NCI-H345 (cell line): ENCODE data around the gene TENM4.
"Not testable (repeated sequence)": the region's sequence is repeated elsewhere in the genome, so short reads cannot be mapped to it uniquely, and the experiment has no call there.

Experiments used
- DNase-seq: peaks from one replicate; lab custom pipeline; 2025; lab: John Stamatoyannopoulos, UW

The TENM4 gene

DNA sequence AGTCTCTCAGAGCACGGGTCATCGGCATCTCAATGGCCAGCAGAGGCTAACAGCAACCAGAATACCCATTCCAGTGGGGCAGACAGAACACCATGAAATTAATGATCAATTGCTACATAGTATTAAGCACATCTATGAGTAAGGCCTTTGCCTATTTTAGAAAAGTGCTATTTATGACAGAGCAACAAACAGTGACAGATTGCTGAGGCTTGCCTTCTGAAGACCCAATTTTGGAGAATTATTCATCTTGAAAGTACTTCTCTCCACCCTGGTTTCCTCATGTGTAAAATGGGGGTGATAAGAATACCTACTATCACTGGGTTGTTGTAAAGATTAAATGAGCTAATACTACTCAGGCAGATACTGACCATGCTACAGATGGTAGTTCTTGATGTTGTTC lies 232.7 kb downstream of the TENM4 start:
- DNase-seq = no peak

- DNase-seq = no peak
Observed at GRCh38 chr11:79206951-79207350, 233.9 kb downstream of the TENM4 start.

DNA sequence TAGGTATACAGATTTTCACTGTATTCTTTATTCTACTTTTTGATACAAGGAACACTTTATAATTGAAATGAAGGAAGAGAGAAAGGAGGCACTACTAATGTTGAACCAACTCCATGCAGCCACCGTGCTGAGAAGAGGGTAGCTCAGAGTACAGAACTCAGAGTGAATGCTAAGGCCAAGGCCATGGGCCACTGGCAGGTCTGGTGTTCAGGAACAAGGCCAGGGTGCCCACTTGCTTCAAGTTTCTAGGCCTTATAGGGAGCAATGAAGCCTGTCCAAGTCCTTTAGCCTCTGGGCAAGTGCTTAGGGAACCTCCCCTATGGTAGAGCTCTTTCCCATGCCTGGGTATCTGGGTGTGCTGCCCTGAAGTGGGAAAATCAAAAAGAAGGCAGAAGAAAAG lies 235.0 kb downstream of the TENM4 start:
- DNase-seq = no peak

DNA sequence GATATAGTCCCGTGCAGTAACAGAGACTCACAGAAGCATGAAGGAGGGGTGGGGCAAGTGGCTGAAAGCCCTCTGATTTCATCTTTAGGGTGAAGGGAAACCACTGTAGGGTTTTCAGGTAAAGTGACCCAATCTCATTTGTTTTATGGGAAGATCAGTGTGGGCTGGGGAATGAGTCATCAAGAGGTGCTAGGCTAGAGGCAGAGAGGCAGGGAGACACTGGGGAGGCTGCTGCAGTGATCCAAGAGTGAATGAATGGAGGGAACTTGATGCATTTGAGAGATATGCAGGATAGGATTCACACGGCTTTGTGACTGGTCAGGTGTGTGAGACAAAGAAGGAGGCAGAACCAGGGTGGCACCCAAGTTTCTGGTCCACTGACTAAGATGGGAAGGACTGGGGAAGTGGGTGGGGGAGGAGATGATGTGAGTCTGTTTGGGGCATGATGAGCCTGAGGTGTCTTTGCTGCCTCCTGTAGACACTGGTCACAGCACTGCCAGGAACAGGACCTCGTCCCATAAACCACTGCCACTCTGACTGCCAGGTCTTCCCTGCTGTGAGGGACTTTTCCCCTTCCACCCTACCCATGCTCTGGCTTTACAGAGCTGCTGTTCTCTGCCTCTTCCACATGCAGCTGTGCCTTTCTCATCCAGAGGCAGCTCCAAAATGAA lies 239.0 kb downstream of the TENM4 start:
- DNase-seq = no peak

DNA sequence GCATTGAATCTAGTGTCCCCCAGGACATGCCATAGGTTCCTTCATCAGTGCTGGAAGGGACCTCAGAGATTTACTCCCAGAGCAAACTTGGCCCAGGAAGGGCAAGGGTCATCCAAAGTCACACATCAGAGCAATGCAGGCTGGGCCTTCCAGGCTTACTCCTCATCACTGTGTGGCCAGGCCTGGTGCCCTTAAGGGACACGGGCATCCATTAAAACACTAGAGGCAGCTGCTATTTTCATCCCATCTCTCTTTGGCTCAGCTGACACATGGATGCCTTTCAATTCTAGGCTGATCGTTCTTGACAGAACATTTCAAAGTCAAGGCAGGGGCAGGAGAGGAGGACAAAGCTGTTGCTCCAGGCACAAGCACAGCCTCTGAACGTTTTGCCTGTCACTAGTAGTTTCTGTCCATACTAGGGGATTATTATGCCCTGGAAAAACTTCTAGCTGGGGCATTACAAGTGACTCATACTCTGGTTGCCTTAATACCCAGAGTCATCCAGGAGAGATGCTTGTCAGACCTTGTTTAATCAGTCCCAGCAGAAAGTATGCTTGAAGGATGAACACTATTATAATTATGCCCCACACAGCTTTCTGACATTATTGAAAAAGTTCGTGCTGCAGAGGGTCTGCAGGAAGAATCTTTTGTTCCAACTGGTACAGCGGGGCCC lies 240.3 kb downstream of the TENM4 start:
- DNase-seq = no peak

- DNase-seq = no peak
Observed at GRCh38 chr11:79199729-79200354, 241.0 kb downstream of the TENM4 start.

DNA sequence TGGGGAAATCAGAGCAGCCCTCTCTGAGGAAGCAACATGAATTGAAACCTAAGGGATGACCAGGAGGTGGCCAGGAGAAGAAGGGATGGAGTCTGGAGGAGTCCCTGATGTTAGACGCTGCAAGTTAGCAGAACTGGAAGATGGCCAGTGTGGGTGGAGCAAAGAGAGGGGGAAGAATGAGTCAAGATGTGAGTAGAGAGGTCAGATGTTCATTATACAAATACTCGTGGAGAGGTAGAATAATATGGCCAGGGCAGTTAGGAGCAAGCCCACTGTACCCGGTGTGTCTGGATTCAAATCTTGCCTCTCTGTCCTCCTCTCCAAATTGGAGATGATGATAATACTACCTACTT lies 242.0 kb downstream of the TENM4 start:
- no peak for DNase-seq

DNA sequence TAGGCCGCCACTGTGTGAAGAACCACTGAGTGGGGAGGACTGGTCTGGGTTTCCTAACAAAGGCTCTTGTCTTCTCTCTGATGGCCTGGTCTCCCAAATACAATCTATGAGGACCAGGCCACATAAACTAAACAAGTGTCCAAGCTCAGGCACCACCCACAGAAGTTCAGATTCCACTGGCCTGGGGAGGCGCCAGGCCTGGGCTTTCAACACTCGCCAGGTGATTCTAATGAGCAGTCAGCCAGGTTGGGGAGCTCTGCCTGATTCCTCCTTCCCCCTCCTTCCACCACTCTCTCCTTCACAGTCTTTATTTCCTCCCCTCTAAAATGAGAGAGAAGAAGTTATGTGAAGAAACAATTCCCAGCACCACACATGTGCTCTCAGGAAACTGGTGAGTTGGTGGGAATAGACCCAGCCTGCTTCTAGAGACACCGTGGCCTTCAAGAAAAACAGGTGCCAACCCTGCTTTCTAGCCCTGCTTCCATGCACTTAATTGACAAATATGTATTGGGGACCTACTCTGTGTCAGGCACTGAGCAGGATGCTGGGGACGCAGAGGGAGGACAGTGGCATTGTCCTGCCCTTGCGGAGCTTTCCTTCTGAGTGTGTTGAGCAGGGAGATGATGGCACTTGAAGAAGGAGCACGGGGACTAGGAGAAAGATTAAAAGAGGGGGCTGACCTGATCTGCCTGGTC lies 242.5 kb downstream of the TENM4 start:
- DNase-seq = no peak

DNA sequence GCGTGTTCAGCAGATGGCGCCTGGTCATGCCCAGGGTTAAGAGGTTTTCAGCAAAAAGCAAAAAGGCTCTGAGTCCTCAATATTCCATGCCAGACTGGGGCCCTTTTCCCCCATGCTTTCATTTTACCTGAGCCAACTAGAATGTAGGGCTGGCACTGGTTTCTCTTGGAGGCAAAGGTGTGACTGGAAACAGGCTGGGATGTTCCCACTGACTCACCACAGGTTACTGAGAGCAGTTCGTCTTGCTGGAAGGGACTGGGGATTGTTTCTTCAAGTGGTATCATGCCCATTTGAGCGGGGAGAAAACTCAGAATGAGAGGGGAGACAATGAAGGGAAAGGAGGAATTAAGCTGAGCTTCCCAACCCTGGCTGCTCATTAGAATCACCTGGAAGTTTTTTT lies 243.9 kb downstream of the TENM4 start:
- no peak for DNase-seq

DNA sequence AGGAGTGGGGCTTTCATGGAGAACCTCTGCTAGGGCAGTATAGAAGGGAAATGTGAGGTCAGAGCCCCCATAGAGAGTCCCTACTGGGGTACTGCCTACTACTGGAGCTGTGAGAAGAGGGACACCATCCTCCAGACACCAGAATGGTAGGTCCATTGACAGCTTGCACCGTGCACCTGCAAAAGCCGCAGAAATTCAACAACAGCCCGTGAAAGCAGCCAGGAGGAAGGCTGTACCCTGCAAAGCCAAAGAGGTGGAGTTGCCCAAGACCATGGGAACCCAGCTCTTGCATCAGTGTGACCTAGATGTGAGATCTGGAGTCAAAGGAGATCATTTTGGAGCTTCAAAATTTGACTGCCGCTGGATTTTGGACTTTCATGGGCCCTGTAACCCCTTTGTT lies 245.6 kb downstream of the TENM4 start:
- DNase-seq = no peak

- no peak for DNase-seq
Observed at GRCh38 chr11:79193663-79194310, 247.0 kb downstream of the TENM4 start.

DNA sequence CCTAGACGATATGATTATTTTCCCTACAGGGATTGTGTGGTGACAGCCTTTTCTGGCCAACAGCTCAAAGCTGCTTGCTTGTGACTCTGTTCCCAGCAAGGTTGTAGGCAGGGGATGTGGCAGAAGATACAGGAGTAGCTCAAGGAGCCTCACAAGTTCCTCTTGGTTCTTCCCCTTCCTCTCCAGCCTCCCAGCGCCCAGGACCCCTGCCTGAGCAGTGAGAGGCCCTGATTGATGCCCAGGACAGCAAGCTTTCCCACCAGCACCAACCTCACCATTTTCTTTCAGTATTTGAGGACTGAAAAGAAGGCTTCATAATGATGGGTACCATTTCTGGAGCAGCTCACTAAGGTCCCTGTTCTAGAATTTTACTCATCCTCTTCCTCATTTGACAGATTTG lies 248.0 kb downstream of the TENM4 start:
- no peak for DNase-seq

GRCh38 chr11:79191716-79192115 lies 249.1 kb downstream of the TENM4 start:
- not testable (repeated sequence) for DNase-seq

- DNase-seq = not testable (repeated sequence)
Observed at GRCh38 chr11:79190553-79190952, 250.3 kb downstream of the TENM4 start.

DNA sequence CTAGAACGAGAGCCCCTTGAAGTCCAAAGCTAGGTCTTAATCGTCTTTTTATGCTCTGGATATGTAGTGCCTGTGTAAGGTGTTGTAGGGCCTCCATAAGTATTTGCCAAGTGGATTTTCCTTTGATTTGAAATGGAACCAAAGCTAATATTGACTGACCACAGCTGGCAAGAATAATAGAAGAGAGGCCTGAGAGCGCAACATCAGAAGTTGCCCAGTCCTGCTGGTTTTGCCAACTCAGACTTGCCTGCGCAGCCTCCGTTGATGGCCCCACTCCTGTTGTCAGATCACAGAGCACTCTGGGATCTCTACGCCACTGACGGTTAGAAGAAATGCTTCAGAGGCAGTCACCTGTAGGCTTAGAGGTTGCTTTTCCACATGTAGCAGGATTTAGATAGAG lies 251.2 kb downstream of the TENM4 start:
- no peak for DNase-seq

- DNase-seq = no peak
Observed at GRCh38 chr11:79189055-79189454, 251.8 kb downstream of the TENM4 start.

DNA sequence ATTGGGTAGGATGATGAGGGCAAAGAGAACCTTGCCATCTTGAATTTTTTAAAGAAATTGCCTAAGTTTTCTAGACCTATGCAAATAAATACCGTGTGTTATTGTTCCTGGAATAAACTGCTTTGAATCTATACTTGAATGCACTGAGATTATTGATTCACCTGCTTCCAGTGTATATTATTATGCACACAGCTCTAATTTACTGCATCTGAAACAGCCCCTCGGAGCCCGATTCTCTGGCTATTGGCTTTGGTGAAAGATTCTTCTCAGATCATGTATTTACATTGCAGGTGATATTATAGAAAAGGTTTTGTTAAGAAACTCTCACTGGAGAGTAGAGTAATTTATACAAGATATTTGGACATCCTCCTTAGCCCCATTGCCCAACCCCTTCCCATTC lies 254.2 kb downstream of the TENM4 start:
- DNase-seq = no peak

GRCh38 chr11:79185351-79185750 lies 255.5 kb downstream of the TENM4 start:
- DNase-seq = no peak

GRCh38 chr11:79184285-79184684 lies 256.5 kb downstream of the TENM4 start:
- DNase-seq = no peak

DNA sequence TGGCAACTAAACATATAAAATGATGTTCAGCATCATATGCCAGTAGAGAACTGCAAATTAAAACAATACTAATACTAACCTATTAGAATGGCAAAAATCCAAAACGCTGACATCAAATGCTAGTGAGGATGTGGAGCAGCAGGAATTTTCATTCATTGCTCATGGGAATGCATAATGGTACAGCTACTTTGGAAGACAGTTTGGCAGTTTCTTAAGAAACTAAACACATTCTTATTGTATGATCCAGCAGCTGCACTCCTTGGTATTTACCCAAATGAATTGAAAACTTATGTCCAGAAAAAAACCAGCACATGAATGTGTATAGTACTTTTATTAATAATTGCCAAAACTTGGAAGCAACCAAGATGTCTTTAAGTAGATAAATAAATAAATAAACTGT lies 258.0 kb downstream of the TENM4 start:
- no peak for DNase-seq

- DNase-seq = no peak
Observed at GRCh38 chr11:79179087-79179486, 261.7 kb downstream of the TENM4 start.
